Caco-2 (cell line): ENCODE results near the gene CDKN2B. TPM values are rescaled to one million over a fixed set of nuclear protein-coding genes. Genes with fewer than 3 reads are reported as not detected.

ENCODE experiments used
- BruUV-seq: library from RNA; stranded (reverse); fragments of 400-500 nt; replicated peaks from 2 replicates; lab custom pipeline; 2021; lab: Mats Ljungman, UMichigan
- CTCF ChIA-PET: fragments of 300-600 bp; sonication (Branson Sonifier 250); formaldehyde crosslinking; loops from one replicate; lab custom pipeline; 2022; ENCODE audit warnings: antibody characterized with exemption; lab: Charles Lee
- POLR2A ChIA-PET: fragments of 300-600 bp; sonication (Branson Sonifier 250); formaldehyde crosslinking; loops from one replicate; lab custom pipeline; 2022; ENCODE audit warnings: antibody characterized with exemption; lab: Charles Lee
- DNase-seq, 2 experiments: peaks; one replicate each; pipeline versions ENCODE4 v3.0.0 to v3.0.0-alpha.2; 2020 to 2022
- H3K27me3 ChIP-seq: replicated peaks from 2 replicates; pipeline ENCODE4 v1.6.0; 2011; ENCODE audit warnings: low read length; ENCODE audit not compliant: control insufficient read depth, insufficient read depth
- H3K36me3 ChIP-seq: 2 replicates; pipeline ENCODE4 v1.5.1; 2011; ENCODE audit warnings: low read length; ENCODE audit not compliant: control insufficient read depth, insufficient read depth
- H3K4me1 ChIP-seq: fragments of 250-450 bp; sonication (Bioruptor Pico); 2 replicates; pipeline ENCODE4 v1.5.1; 2020; ENCODE audit warnings: mild to moderate bottlenecking
- H3K4me3 ChIP-seq: 2 replicates; pipeline ENCODE4 v1.5.1; 2011; ENCODE audit warnings: low read depth, mild to moderate bottlenecking, control low read depth, low read length
- H3K9me3 ChIP-seq: fragments of 250-450 bp; sonication (Bioruptor Pico); 2 replicates; pipeline ENCODE4 v1.5.1; 2020; ENCODE audit warnings: mild to moderate bottlenecking, moderate library complexity
- H3K27ac Mint-ChIP-seq: one replicate; pipeline ENCODE4 v1.8.0; 2022; ENCODE audit warnings: mixed read lengths; ENCODE audit not compliant: unreplicated experiment
- H3K27me3 Mint-ChIP-seq: one replicate; pipeline ENCODE4 v1.8.0; 2022; ENCODE audit warnings: mixed read lengths; ENCODE audit not compliant: insufficient read depth, unreplicated experiment
- H3K36me3 Mint-ChIP-seq: one replicate; pipeline ENCODE4 v1.8.0; 2022; ENCODE audit warnings: mild to moderate bottlenecking, mixed read lengths; ENCODE audit not compliant: insufficient read depth, unreplicated experiment
- H3K4me1 Mint-ChIP-seq: one replicate; pipeline ENCODE4 v1.8.0; 2022; ENCODE audit warnings: low read depth, mixed read lengths; ENCODE audit not compliant: unreplicated experiment
- H3K4me3 Mint-ChIP-seq: one replicate; pipeline ENCODE4 v1.8.0; 2022; ENCODE audit warnings: mild to moderate bottlenecking, moderate library complexity, mixed read lengths; ENCODE audit not compliant: unreplicated experiment
- H3K9me3 Mint-ChIP-seq: one replicate; pipeline ENCODE4 v1.8.0; 2022; ENCODE audit warnings: mixed read lengths; ENCODE audit not compliant: unreplicated experiment
- intact Hi-C: fragments of 100-400 bp; cut with micrococcal nuclease; formaldehyde crosslinking; loops from one replicate; pipeline ENCODE4 v1.10.0; 2022; ENCODE audit not compliant: unreplicated experiment
- total RNA-seq: library from RNA; stranded (reverse); gene quantifications from 2 replicates; pipeline ENCODE4 v1.2.3, GENCODE V29; 2022
- TF ChIP-seq, protein P1 (sequence below), 2 experiments: fragments of 200-600 bp in 1 of 2; IDR thresholded peaks; 1 replicate in 1 of 2; 2 replicates in 1 of 2; pipeline versions ENCODE4 v1.5.1 to v1.8.0; 2011 to 2022; ENCODE audit warnings: antibody characterized with exemption in 1 of 2, control low read depth in 1 of 2, inconsistent platforms in 1 of 2, low read depth in 1 of 2, low read length in 1 of 2, mild to moderate bottlenecking in 1 of 2, moderate library complexity in 1 of 2; ENCODE audit not compliant: insufficient read depth in 1 of 2, severe bottlenecking in 1 of 2, unreplicated experiment in 1 of 2

CDKN2B gene
- total RNA-seq, 1 experiment from 2014 or later, result 7.6 TPM

DNA sequence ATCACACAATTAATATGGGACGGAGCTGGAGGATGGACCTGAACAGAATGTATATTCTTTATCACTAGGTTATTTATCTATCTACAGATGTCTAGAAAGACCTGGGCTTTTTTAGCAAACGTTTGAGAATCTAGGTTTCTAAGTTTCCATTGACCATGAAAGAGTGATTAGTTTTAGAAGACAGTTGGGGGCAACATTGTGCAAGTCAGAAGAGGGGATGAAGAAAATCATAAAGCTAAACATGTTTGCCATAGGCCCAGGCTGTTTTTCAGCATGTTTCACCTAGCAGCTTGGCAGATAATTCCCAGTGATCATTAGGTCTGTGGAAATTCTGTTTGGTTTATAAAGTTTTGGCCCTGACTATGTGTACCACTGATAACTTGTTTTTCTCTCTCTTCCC lies 44.1 kb upstream of the CDKN2B start:
- Histone ChIP-seq H3K4me3 (no peak overlapping the region), H3K4me1 (no peaks in the 10 kb centered on the region), H3K9me3 (no peaks in the 10 kb centered on the region), H3K27me3 (no peaks in the 10 kb centered on the region), H3K36me3 (no peaks in the 10 kb centered on the region)
- POLR2A ChIA-PET, result no interaction called here
- no TSS peak for BruUV-seq
- no peaks in the 10 kb centered on the region for H3K9me3 Mint-ChIP-seq
- H3K4me3 Mint-ChIP-seq, result no peak overlapping the region
- DNase-seq, result no peak
- H3K27ac Mint-ChIP-seq, result no peak overlapping the region
- intact Hi-C loops, result loop anchor here (2.0 kb wide), 1 partner anchor 66 kb away; no protein-coding TSS in a partner anchor
- H3K27me3 Mint-ChIP-seq, result no peaks in the 10 kb centered on the region
- TF ChIP-seq, protein P1, sequence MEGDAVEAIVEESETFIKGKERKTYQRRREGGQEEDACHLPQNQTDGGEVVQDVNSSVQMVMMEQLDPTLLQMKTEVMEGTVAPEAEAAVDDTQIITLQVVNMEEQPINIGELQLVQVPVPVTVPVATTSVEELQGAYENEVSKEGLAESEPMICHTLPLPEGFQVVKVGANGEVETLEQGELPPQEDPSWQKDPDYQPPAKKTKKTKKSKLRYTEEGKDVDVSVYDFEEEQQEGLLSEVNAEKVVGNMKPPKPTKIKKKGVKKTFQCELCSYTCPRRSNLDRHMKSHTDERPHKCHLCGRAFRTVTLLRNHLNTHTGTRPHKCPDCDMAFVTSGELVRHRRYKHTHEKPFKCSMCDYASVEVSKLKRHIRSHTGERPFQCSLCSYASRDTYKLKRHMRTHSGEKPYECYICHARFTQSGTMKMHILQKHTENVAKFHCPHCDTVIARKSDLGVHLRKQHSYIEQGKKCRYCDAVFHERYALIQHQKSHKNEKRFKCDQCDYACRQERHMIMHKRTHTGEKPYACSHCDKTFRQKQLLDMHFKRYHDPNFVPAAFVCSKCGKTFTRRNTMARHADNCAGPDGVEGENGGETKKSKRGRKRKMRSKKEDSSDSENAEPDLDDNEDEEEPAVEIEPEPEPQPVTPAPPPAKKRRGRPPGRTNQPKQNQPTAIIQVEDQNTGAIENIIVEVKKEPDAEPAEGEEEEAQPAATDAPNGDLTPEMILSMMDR (IDR thresholded peaks at IDR 0.05; ENCODE audit: insufficient read depth in 1 of 2, low read depth in 1 of 2, low read length in 1 of 2, severe bottlenecking in 1 of 2, unreplicated experiment in 1 of 2), result no peak
- CTCF ChIA-PET, result interaction anchor here (0.7 to 1.0 kb wide), 3 partner anchors 66 to 191 kb away, joined by 3 to 6 read pairs (median 3); no protein-coding TSS in a partner anchor
- no peaks in the 10 kb centered on the region for H3K4me1 Mint-ChIP-seq
- H3K36me3 Mint-ChIP-seq, result no peaks in the 10 kb centered on the region

DNA sequence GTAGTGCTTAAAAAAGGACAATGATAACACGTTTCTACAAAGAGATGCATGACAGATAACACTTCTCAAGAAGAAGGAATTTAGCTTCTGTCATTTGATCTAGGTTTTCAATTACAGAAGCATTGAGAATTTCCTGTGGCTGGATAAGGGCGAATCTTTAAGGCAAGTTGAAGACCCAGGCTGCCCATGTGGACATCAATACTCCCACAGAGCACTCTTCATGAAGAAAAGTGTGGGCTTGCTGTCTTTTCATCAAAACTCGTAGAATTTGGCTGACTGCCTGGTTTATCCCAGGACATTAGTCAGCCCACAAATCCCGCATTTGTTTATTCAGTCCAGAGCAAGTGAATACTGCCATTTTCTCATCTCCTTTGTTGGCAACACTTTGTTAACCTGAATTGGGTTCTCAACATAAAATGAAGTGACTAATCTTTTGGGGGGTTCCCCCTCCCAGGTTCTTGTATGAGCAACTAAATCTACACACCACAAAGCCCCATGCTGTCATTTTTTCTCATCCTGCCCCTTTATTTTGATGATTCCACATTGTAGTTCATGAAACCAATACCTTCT lies 43.4 kb upstream of the CDKN2B start:
- Histone ChIP-seq H3K4me1 (no peaks in the 10 kb centered on the region), H3K9me3 (no peaks in the 10 kb centered on the region), H3K4me3 (no peak overlapping the region), H3K36me3 (no peaks in the 10 kb centered on the region), H3K27me3 (no peaks in the 10 kb centered on the region)
- BruUV-seq, result no TSS peak
- H3K4me3 Mint-ChIP-seq, result no peak overlapping the region
- H3K4me1 Mint-ChIP-seq, result no peaks in the 10 kb centered on the region
- no peaks in the 10 kb centered on the region for H3K36me3 Mint-ChIP-seq
- no peak overlapping the region for H3K27ac Mint-ChIP-seq
- TF ChIP-seq, protein P1 (IDR thresholded peaks at IDR 0.05; ENCODE audit: insufficient read depth in 1 of 2, low read depth in 1 of 2, low read length in 1 of 2, severe bottlenecking in 1 of 2, unreplicated experiment in 1 of 2), result no peak
- no peak for DNase-seq
- ChIA-PET CTCF (interaction anchor here (1.0 kb wide), 1 partner anchor 67 kb away, joined by 6 read pairs; no protein-coding TSS in a partner anchor), POLR2A (no interaction called here)
- no peaks in the 10 kb centered on the region for H3K9me3 Mint-ChIP-seq
- intact Hi-C loops, result loop anchor here (2.0 kb wide), 1 partner anchor 66 kb away; no protein-coding TSS in a partner anchor
- no peaks in the 10 kb centered on the region for H3K27me3 Mint-ChIP-seq

DNA sequence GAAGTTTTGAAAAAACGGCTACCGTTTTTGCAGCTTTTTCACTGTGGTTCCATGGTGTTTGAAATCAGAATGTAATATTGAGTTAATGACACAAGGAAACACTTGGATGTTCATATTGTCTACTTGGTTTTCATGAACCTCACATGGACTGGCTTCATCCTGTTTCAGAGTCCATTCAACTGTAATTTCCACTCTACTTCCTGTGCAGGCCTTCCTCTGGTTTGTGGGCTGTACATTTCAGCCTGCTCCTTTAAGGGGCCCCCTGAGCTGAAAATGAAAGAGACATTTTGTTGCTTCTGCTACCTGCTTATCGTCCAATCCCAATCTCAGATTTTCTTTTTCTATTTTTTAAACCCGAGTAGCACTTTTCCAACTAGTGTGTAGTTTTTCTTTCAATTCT lies 41.8 kb upstream of the CDKN2B start:
- Mint-ChIP-seq H3K36me3 (no peaks in the 10 kb centered on the region), H3K27me3 (no peaks in the 10 kb centered on the region), H3K4me1 (no peaks in the 10 kb centered on the region), H3K4me3 (no peak overlapping the region), H3K27ac (no peak overlapping the region), H3K9me3 (no peaks in the 10 kb centered on the region)
- DNase-seq, result no peak
- H3K36me3 ChIP-seq, result no peaks in the 10 kb centered on the region
- H3K9me3 ChIP-seq, result no peaks in the 10 kb centered on the region
- H3K27me3 ChIP-seq, result no peaks in the 10 kb centered on the region
- no TSS peak for BruUV-seq
- ChIA-PET POLR2A (no interaction called here), CTCF (no interaction called here)
- no peak overlapping the region for H3K4me3 ChIP-seq
- peaks cover 13% of the 10 kb centered on the region; the same call in 1 of the 2 replicates for H3K4me1 ChIP-seq
- intact Hi-C loops, result no loop called here
- TF ChIP-seq, protein P1 (IDR thresholded peaks at IDR 0.05; ENCODE audit: insufficient read depth in 1 of 2, low read depth in 1 of 2, low read length in 1 of 2, severe bottlenecking in 1 of 2, unreplicated experiment in 1 of 2), result no peak
